Large intestine (tissue), 3 donors: ENCODE measurements around the gene DCLRE1B. TPM values are rescaled to one million over a fixed set of nuclear protein-coding genes. Genes with fewer than 3 reads are reported as not detected.

ENCODE experiments used
- DNase-seq, 2 donors: peaks; one replicate each; pipeline versions ENCODE4 v3.0.0 to v3.0.0-alpha.2; 2013
- H3K27ac ChIP-seq: one replicate; pipeline ENCODE4 v1.5.1; 2013; ENCODE audit warnings: low read length
- H3K27me3 ChIP-seq: 2 replicates; pipeline ENCODE4 v1.6.1; 2013; ENCODE audit warnings: low read length; ENCODE audit not compliant: control insufficient read depth, insufficient read depth
- H3K36me3 ChIP-seq: 2 replicates; pipeline ENCODE4 v1.6.1; 2013; ENCODE audit warnings: low read length; ENCODE audit not compliant: control insufficient read depth, insufficient read depth
- H3K4me1 ChIP-seq: one replicate; pipeline ENCODE4 v1.6.1; 2013; ENCODE audit warnings: low read length; ENCODE audit not compliant: control insufficient read depth, insufficient read depth
- H3K4me3 ChIP-seq: one replicate; pipeline ENCODE4 v1.5.1; 2013; ENCODE audit warnings: low read length
- H3K9me3 ChIP-seq: one replicate; pipeline ENCODE4 v1.6.1; 2013; ENCODE audit warnings: mild to moderate bottlenecking, low read depth, low read length, moderate library complexity; ENCODE audit not compliant: control insufficient read depth
- WGBS: methylation state at CpG from one replicate; pipeline ENCODE4 v1.1.5; 2013; ENCODE audit warnings: low lambda C conversion rate; ENCODE audit not compliant: insufficient coverage; 5-methylcytosine and 5-hydroxymethylcytosine counted together
- polyA plus RNA-seq: library from polyadenylated mRNA; unstranded; fragments of 120-200 nt; gene quantifications from one replicate; pipeline ENCODE4 v1.2.1, GENCODE V29; 2013

DCLRE1B gene
- polyA plus RNA-seq, 1 donor, result 6.5 TPM

GRCh38 chr1:113924473-113924872 lies 19.3 kb downstream of the DCLRE1B start:
- H3K36me3 ChIP-seq, result no peaks in the 10 kb centered on the region
- no peak overlapping the region for H3K4me3 ChIP-seq
- H3K27me3 ChIP-seq, result no peaks in the 10 kb centered on the region
- H3K9me3 ChIP-seq, result no peaks in the 10 kb centered on the region
- no peaks in the 10 kb centered on the region for H3K4me1 ChIP-seq
- no peak overlapping the region for H3K27ac ChIP-seq
- WGBS, result 100% methylated on average over 2 of the region's 2 CpGs
- no peak for DNase-seq

- no peaks in the 10 kb centered on the region for H3K27me3 ChIP-seq
- no peaks in the 10 kb centered on the region for H3K9me3 ChIP-seq
- H3K4me1 ChIP-seq, result peaks cover 6% of the 10 kb centered on the region
- WGBS, result 0% methylated on average over 2 of the region's 6 CpGs
- H3K27ac ChIP-seq, result peak overlapping the region; percentile 94
- no peaks in the 10 kb centered on the region for H3K36me3 ChIP-seq
- peak overlapping the region; percentile 78 for H3K4me3 ChIP-seq
- DNase-seq, result peak in 1 of 2 donors; percentile 56
These were observed 23.2 kb downstream of the DCLRE1B start for GRCh38 chr1:113928187-113928930.

- H3K36me3 ChIP-seq, result no peaks in the 10 kb centered on the region
- peak within 1 kb of the TSS; percentile 87 for H3K4me3 ChIP-seq
- H3K27me3 ChIP-seq, result no peaks in the 10 kb centered on the region
- whole genome bisulfite sequencing, result no CpG with 5 or more reads among the region's 61 CpGs
- H3K27ac ChIP-seq, result peak within 1 kb of the TSS; percentile 94
- no peaks in the 10 kb centered on the region for H3K9me3 ChIP-seq
- peaks cover 6% of the 10 kb centered on the region for H3K4me1 ChIP-seq
- peak; percentile 92 to 98 for DNase-seq
These were observed 24.0 kb downstream of the DCLRE1B start, which contains the start of gene HIPK1 for GRCh38 chr1:113928941-113929749. Gene HIPK1 (plus strand): TSS chr1:113929324.

GRCh38 chr1:113929750-113930498 lies 24.8 kb downstream of the DCLRE1B start:
- Histone ChIP-seq H3K27ac (peak overlapping the region; percentile 89), H3K36me3 (no peaks in the 10 kb centered on the region), H3K4me3 (peak overlapping the region; percentile 87), H3K27me3 (no peaks in the 10 kb centered on the region), H3K9me3 (no peaks in the 10 kb centered on the region), H3K4me1 (peaks cover 6% of the 10 kb centered on the region)
- DNase-seq, result peak; percentile 38 to 78
- WGBS, result 0% methylated on average over 1 of the region's 64 CpGs

- peak; percentile 65 to 78 for DNase-seq
These were observed 25.5 kb downstream of the DCLRE1B start for GRCh38 chr1:113930499-113931161.

GRCh38 chr1:113931451-113931851 lies 26.3 kb downstream of the DCLRE1B start:
- no peak overlapping the region for H3K4me3 ChIP-seq
- no peak overlapping the region for H3K27ac ChIP-seq
- peaks cover 6% of the 10 kb centered on the region for H3K4me1 ChIP-seq

More at GRCh38 chr1:113930499-113931161, 25.5 kb downstream of the DCLRE1B start:
- 17% methylated on average over 1 of the region's 8 CpGs for WGBS
- H3K9me3 ChIP-seq, result no peaks in the 10 kb centered on the region
- H3K4me3 ChIP-seq, result peak overlapping the region; percentile 87
- peaks cover 6% of the 10 kb centered on the region for H3K4me1 ChIP-seq
- H3K27ac ChIP-seq, result peak overlapping the region; percentile 89
- H3K36me3 ChIP-seq, result no peaks in the 10 kb centered on the region
- no peaks in the 10 kb centered on the region for H3K27me3 ChIP-seq

GRCh38 chr1:113934006-113934405 lies 28.9 kb downstream of the DCLRE1B start:
- no peak for DNase-seq
- no peak overlapping the region for H3K27ac ChIP-seq
- peaks cover 6% of the 10 kb centered on the region for H3K4me1 ChIP-seq
- no peak overlapping the region for H3K4me3 ChIP-seq
- H3K27me3 ChIP-seq, result no peaks in the 10 kb centered on the region
- no peaks in the 10 kb centered on the region for H3K36me3 ChIP-seq
- no peaks in the 10 kb centered on the region for H3K9me3 ChIP-seq

More at GRCh38 chr1:113931451-113931851, 26.3 kb downstream of the DCLRE1B start:
- Histone ChIP-seq H3K9me3 (no peaks in the 10 kb centered on the region), H3K27me3 (no peaks in the 10 kb centered on the region), H3K36me3 (no peaks in the 10 kb centered on the region)
- DNase-seq, result peak in 1 of 2 donors; percentile 44
- no CpG with 5 or more reads among the region's 3 CpGs for WGBS

GRCh38 chr1:113934511-113935055 lies 29.5 kb downstream of the DCLRE1B start:
- no peak overlapping the region for H3K27ac ChIP-seq
- no peak overlapping the region for H3K4me3 ChIP-seq
- H3K27me3 ChIP-seq, result no peaks in the 10 kb centered on the region
- no peaks in the 10 kb centered on the region for H3K36me3 ChIP-seq
- no CpG with 5 or more reads among the region's 5 CpGs for WGBS
- DNase-seq, result no peak
- no peaks in the 10 kb centered on the region for H3K9me3 ChIP-seq
- peaks cover 6% of the 10 kb centered on the region for H3K4me1 ChIP-seq

GRCh38 chr1:113935176-113935575 lies 30.1 kb downstream of the DCLRE1B start:
- Histone ChIP-seq H3K9me3 (no peaks in the 10 kb centered on the region), H3K4me1 (peaks cover 6% of the 10 kb centered on the region), H3K27ac (no peak overlapping the region), H3K36me3 (peaks cover under 1% of the 10 kb centered on the region), H3K4me3 (no peak overlapping the region), H3K27me3 (no peaks in the 10 kb centered on the region)
- no CpG with 5 or more reads among the region's 1 CpG for WGBS
- DNase-seq, result no peak
